Measurements from ENCODE around the gene ZIM2. TPM values are rescaled to one million over a fixed set of nuclear protein-coding genes. Genes with fewer than 3 reads are reported as not detected.

Gene ZIM2
- total RNA-seq, 1 donor from 2014 or later: not detected

GRCh38 chr19:56727677-56728076 lies 112.8 kb downstream of the ZIM2 start:
- TF ChIP-seq CTCF (IDR thresholded peaks at IDR 0.05): no peak
- intact Hi-C loops (cut with DNase I): no loop called here

GRCh38 chr19:56725829-56726424 lies 114.6 kb downstream of the ZIM2 start:
- no peaks in the 10 kb centered on the region for H3K36me3 ChIP-seq
- H3K4me1 ChIP-seq: no peaks in the 10 kb centered on the region
- no peak overlapping the region for H3K4me3 ChIP-seq
- DNase-seq (ENCODE audit: low spot score in 2 of 2): no peak
- no peaks in the 10 kb centered on the region for H3K27me3 ChIP-seq
- no peak overlapping the region for H3K27ac ChIP-seq
- peaks cover 7 to 39% of the 10 kb centered on the region in 2 donors for H3K9me3 ChIP-seq
- TF ChIP-seq CTCF (IDR thresholded peaks at IDR 0.05): no peak
- intact Hi-C loops (cut with DNase I): no loop called here

More at GRCh38 chr19:56727677-56728076, 112.8 kb downstream of the ZIM2 start:
- Histone ChIP-seq H3K27me3 (no peaks in the 10 kb centered on the region), H3K27ac (no peak overlapping the region), H3K4me1 (no peaks in the 10 kb centered on the region), H3K9me3 (peaks cover 7 to 39% of the 10 kb centered on the region in 2 donors), H3K4me3 (no peak overlapping the region), H3K36me3 (no peaks in the 10 kb centered on the region)
- no peak for DNase-seq (ENCODE audit: low spot score in 2 of 2)

Other genes starting within 250 kb of the ZIM2 start
- gene ZNF71, start 245.4 kb downstream of the ZIM2 start, total RNA-seq: 30.5 TPM
- gene SMIM17, start 197.6 kb downstream of the ZIM2 start, total RNA-seq: not detected
- gene ZNF835, start 169.0 kb downstream of the ZIM2 start, total RNA-seq: 4.0 TPM
- 6.1 TPM for gene PEG3, start within 50 bp of the ZIM2 start, total RNA-seq